Measurements from ENCODE around the gene FSCN2. TPM values are rescaled to one million over a fixed set of nuclear protein-coding genes. Genes with fewer than 3 reads are reported as not detected.

Gene FSCN2
- total RNA-seq, 2 experiments from 2014 or later: 1.6 to 6.7 TPM

DNA sequence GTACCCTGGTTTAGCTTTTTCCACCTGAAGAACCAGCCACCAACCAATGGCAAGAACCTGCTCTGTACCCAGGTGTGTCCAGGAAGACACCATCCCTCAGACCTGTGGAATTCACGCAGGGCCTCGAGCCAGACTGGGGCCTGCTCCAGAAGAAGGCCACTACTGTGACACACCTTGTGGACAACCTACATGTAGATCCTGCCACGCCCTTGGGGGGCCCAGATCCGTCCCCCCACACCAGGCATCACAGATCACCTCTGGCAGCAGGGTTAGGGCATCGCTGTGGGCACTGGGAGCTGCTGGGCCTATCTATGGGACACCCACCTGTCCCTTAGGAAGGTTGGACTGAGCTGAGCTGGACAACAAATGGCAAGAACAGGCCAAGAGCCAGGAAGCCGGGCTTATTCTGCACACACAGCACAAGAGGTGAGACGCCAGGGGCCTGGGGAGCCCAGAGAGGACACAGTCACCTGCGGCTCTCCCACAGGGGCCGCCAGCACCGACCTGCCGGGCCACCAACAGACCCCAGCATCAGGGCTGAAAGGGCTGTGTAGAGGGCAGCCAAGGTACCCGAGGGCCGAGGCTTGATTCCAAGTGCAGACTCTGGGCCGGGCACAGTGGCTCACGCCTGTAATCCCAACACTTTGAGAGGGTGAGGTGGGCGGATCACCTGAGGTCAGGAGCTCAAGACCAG lies 16.3 kb downstream of the FSCN2 start:
- H3K4me3 ChIP-seq (ENCODE audit: low read depth, low read length, poor library complexity, severe bottlenecking): no peak overlapping the region
- H4K20me1 ChIP-seq (ENCODE audit: insufficient read depth, low read length): no peaks in the 10 kb centered on the region
- TF ChIP-seq, protein P1, sequence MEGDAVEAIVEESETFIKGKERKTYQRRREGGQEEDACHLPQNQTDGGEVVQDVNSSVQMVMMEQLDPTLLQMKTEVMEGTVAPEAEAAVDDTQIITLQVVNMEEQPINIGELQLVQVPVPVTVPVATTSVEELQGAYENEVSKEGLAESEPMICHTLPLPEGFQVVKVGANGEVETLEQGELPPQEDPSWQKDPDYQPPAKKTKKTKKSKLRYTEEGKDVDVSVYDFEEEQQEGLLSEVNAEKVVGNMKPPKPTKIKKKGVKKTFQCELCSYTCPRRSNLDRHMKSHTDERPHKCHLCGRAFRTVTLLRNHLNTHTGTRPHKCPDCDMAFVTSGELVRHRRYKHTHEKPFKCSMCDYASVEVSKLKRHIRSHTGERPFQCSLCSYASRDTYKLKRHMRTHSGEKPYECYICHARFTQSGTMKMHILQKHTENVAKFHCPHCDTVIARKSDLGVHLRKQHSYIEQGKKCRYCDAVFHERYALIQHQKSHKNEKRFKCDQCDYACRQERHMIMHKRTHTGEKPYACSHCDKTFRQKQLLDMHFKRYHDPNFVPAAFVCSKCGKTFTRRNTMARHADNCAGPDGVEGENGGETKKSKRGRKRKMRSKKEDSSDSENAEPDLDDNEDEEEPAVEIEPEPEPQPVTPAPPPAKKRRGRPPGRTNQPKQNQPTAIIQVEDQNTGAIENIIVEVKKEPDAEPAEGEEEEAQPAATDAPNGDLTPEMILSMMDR (conservative IDR thresholded peaks at IDR 0.05; ENCODE audit: low read length): no peak
- TF ChIP-seq EZH2phosphoT487 (IDR thresholded peaks at IDR 0.05; ENCODE audit: borderline replicate concordance, low read depth, low read length): no peak
- H2AFZ ChIP-seq (ENCODE audit: low read length): no peak overlapping the region
- intact Hi-C loops (cut with micrococcal nuclease; ENCODE audit: unreplicated experiment): no loop called here
- no peaks in the 10 kb centered on the region for H3K4me1 ChIP-seq (ENCODE audit: insufficient read depth, low read length, poor library complexity, severe bottlenecking)
- H3K27ac ChIP-seq (ENCODE audit: low read depth, low read length, poor library complexity, severe bottlenecking): no peak overlapping the region
- no peak overlapping the region for H3K4me2 ChIP-seq (ENCODE audit: low read length)
- H3K9me3 ChIP-seq (ENCODE audit: low read length): no peaks in the 10 kb centered on the region
- no peaks in the 10 kb centered on the region for H3K9me2 ChIP-seq (ENCODE audit: insufficient read depth, low read length)
- H3K36me3 ChIP-seq (ENCODE audit: insufficient read depth, low read length): peaks cover 79% of the 10 kb centered on the region
- no peaks in the 10 kb centered on the region for H3K79me2 ChIP-seq (ENCODE audit: insufficient read depth, low read depth, low read length)
- no peak for DNase-seq (ENCODE audit: low spot score)
- ChIA-PET POLR2A (interaction anchor here (0.6 to 1.1 kb wide), 2 partner anchors 10 to 109 kb away, joined by 3 read pairs; no protein-coding TSS in a partner anchor), CTCF (ENCODE audit: unreplicated experiment) (interaction anchor here (0.6 kb wide), 1 partner anchor 27 kb away, joined by 3 read pairs; no protein-coding TSS in a partner anchor)
- no TSS peak for BruUV-seq (replicated peaks)

DNA sequence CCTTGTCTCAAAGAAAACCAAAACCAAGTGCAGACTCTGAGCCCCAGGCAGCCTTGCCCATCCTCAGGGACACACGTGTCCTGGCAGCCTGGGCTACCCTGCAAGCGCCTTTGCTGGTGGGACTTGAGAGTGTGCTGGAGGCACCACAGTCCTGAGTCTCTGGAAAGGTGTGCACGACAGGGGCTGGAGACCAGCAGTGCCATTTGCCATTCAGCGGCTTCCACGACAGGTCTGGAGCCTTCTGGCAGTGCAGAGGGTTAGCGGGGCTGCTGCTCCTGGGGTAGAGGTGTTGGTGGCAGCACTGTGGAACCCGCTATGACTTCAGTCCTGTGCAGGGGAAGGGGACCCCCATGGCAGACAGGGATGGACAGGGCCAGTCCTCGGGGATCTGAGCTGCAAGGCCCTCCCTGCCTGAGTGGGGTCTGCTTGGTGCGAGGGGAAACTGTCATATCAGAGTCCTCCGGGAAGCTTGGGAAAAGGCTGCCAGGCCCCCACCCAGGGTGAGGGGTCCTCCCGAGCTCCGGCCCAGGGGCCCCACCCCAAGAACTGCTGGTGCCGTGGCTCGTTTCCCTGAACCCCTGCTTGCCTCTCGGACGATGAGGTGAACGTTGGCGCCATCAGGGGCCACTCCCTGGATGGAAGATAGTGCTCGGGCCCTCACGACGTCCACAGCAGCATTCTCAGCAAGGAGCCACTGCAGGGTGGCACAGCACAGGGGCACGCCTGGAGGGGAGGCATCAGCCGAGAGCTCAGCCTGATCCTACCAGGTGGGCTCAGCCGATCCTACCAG lies 17.2 kb downstream of the FSCN2 start:
- no peak overlapping the region for H2AFZ ChIP-seq (ENCODE audit: low read length)
- POLR2A ChIA-PET: no interaction called here
- H3K36me3 ChIP-seq (ENCODE audit: insufficient read depth, low read length): peaks cover 79% of the 10 kb centered on the region
- intact Hi-C loops (cut with micrococcal nuclease; ENCODE audit: unreplicated experiment): no loop called here
- H4K20me1 ChIP-seq (ENCODE audit: insufficient read depth, low read length): no peaks in the 10 kb centered on the region
- no peak overlapping the region for H3K4me3 ChIP-seq (ENCODE audit: low read depth, low read length, poor library complexity, severe bottlenecking)
- CTCF ChIA-PET (ENCODE audit: unreplicated experiment): no interaction called here
- H3K27ac ChIP-seq (ENCODE audit: low read depth, low read length, poor library complexity, severe bottlenecking): no peak overlapping the region
- H3K4me1 ChIP-seq (ENCODE audit: insufficient read depth, low read length, poor library complexity, severe bottlenecking): no peaks in the 10 kb centered on the region
- TF ChIP-seq, protein P1 (conservative IDR thresholded peaks at IDR 0.05; ENCODE audit: low read length): no peak
- no peak for TF ChIP-seq EZH2phosphoT487 (IDR thresholded peaks at IDR 0.05; ENCODE audit: borderline replicate concordance, low read depth, low read length)
- H3K9me3 ChIP-seq (ENCODE audit: low read length): no peaks in the 10 kb centered on the region
- no peaks in the 10 kb centered on the region for H3K79me2 ChIP-seq (ENCODE audit: insufficient read depth, low read depth, low read length)
- DNase-seq (ENCODE audit: low spot score): no peak
- BruUV-seq (replicated peaks): no TSS peak
- no peaks in the 10 kb centered on the region for H3K9me2 ChIP-seq (ENCODE audit: insufficient read depth, low read length)
- no peak overlapping the region for H3K4me2 ChIP-seq (ENCODE audit: low read length)

Measured in OCI-LY7 (cell line).